ENCODE data around the gene CDC73.

DNA sequence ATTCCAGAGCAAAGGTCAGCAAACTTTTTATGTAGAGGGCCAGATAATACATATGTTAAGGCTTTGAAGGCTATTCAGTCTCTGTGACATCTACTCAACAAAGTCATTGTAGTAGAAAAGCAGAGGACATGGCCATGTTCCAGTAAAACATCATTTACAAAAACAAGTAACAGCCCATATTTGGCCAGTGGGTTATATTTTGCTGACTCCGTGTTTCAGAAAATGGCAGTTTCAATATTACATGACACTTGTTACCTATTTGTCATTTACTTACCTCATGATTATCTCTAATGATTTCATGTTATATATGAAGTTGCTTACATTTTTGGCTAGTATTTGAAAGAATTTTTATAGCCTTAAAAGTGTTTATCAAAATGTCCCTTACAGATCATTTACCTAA is 182.0 kb downstream of the CDC73 start:
- no peak for TF ChIP-seq REST (IDR thresholded peaks at IDR 0.05; ENCODE audit: insufficient read depth in 1 of 2, low read depth in 2 of 2, low read length in 2 of 2)
- TF ChIP-seq SIN3A (IDR thresholded peaks at IDR 0.05; ENCODE audit: borderline replicate concordance, insufficient read depth, low read length) = no peak
- no peak for TF ChIP-seq TAF1 (IDR thresholded peaks at IDR 0.05; ENCODE audit: borderline replicate concordance, insufficient read depth, low read length)
- no peak for TF ChIP-seq POLR2AphosphoS5 (IDR thresholded peaks at IDR 0.05; ENCODE audit: low read depth, low read length)
